ENCODE results near the gene PAX5. TPM values are rescaled to one million over a fixed set of nuclear protein-coding genes. Genes with fewer than 3 reads are reported as not detected.
A peak's percentile ranks its signal among the peaks of the same experiment; 100 is the strongest.

Gene PAX5
- polyA plus RNA-seq, 3 donors, result 0.03 to 0.15 TPM; not detected in 1

GRCh38 chr9:37038943-37039464 lies 4.9 kb upstream of the PAX5 start:
- WGBS (ENCODE audit: insufficient coverage), result 31% methylated on average over 8 of the region's 14 CpGs
- no peak overlapping the region for H2AFZ ChIP-seq (ENCODE audit: insufficient read depth, low read depth, low read length, poor library complexity, severe bottlenecking)
- Mint-ChIP-seq H3K36me3 (peaks cover 11 to 18% of the 10 kb centered on the region in 2 donors), H3K27me3 (ENCODE audit: low read depth in 3 of 3) (peaks cover 86 to 94% (median 94%) of the 10 kb centered on the region in 3 donors), H3K9me3 (peaks cover 4 to 41% (median 27%) of the 10 kb centered on the region in 7 donors), H3K27ac (no peak overlapping the region), H3K4me1 (peaks cover 38% of the 10 kb centered on the region), H3K4me3 (peak overlapping the region in 1 of 2 donors; percentile 97)
- no peak for TF ChIP-seq CTCF (IDR thresholded peaks at IDR 0.05)
- H3K9me3 ChIP-seq (replicated peaks in 1 of 2; ENCODE audit: control insufficient read depth in 1 of 2, insufficient read depth in 1 of 2, low read length in 2 of 2), result peaks cover 10 to 46% of the 10 kb centered on the region in 2 donors
- no peaks in the 10 kb centered on the region for H3K36me3 ChIP-seq (replicated peaks in 1 of 2; ENCODE audit: control insufficient read depth in 1 of 2, insufficient read depth in 2 of 2, low read length in 2 of 2)
- H3K4me2 ChIP-seq (replicated peaks; ENCODE audit: extremely low read depth, low read length, poor library complexity, severe bottlenecking), result no peak overlapping the region
- H3K9ac ChIP-seq (ENCODE audit: insufficient read depth, low read length, poor library complexity, severe bottlenecking), result no peak overlapping the region
- peaks cover 36 to 42% of the 10 kb centered on the region in 2 donors for H3K4me1 ChIP-seq (ENCODE audit: control insufficient read depth in 1 of 2, insufficient read depth in 2 of 2, low read length in 2 of 2)
- DNase-seq, result no peak
- H3K27ac ChIP-seq (ENCODE audit: low read depth in 1 of 2, low read length in 2 of 2), result no peak overlapping the region
- no peaks in the 10 kb centered on the region for H4K20me1 ChIP-seq (ENCODE audit: insufficient read depth, low read length)
- intact Hi-C loops (cut with micrococcal nuclease), result loop anchor here in 1 of 2 donors (5.0 kb wide), 1 partner anchor 38 kb away; no protein-coding TSS in a partner anchor
- no peak overlapping the region for H3K4me3 ChIP-seq (replicated peaks in 1 of 3; ENCODE audit: low read depth in 2 of 3, low read length in 3 of 3)
- no peaks in the 10 kb centered on the region for H3K79me2 ChIP-seq (ENCODE audit: insufficient read depth, low read length)
- H3K27me3 ChIP-seq (ENCODE audit: control insufficient read depth in 2 of 2, insufficient read depth in 2 of 2, low read length in 2 of 2), result peaks cover 65 to 96% of the 10 kb centered on the region in 2 donors

- H4K20me1 ChIP-seq (ENCODE audit: insufficient read depth, low read length), result no peaks in the 10 kb centered on the region
- no peaks in the 10 kb centered on the region for H3K36me3 ChIP-seq (replicated peaks in 1 of 2; ENCODE audit: control insufficient read depth in 1 of 2, insufficient read depth in 2 of 2, low read length in 2 of 2)
- H3K4me2 ChIP-seq (replicated peaks; ENCODE audit: extremely low read depth, low read length, poor library complexity, severe bottlenecking), result peak overlapping the region; percentile 81
- Mint-ChIP-seq H3K27ac (no peak overlapping the region), H3K9me3 (peaks cover 4 to 43% (median 31%) of the 10 kb centered on the region in 7 donors), H3K27me3 (ENCODE audit: low read depth in 3 of 3) (peaks cover 92 to 96% (median 94%) of the 10 kb centered on the region in 3 donors), H3K4me3 (peak overlapping the region in 1 of 2 donors; percentile 97), H3K4me1 (peaks cover 42% of the 10 kb centered on the region), H3K36me3 (peaks cover 11 to 18% of the 10 kb centered on the region in 2 donors)
- H3K4me3 ChIP-seq (replicated peaks in 1 of 3; ENCODE audit: low read depth in 2 of 3, low read length in 3 of 3), result no peak overlapping the region
- H3K79me2 ChIP-seq (ENCODE audit: insufficient read depth, low read length), result no peaks in the 10 kb centered on the region
- no peak overlapping the region for H2AFZ ChIP-seq (ENCODE audit: insufficient read depth, low read depth, low read length, poor library complexity, severe bottlenecking)
- H3K27ac ChIP-seq (ENCODE audit: low read depth in 1 of 2, low read length in 2 of 2), result no peak overlapping the region
- H3K9ac ChIP-seq (ENCODE audit: insufficient read depth, low read length, poor library complexity, severe bottlenecking), result no peak overlapping the region
- intact Hi-C loops (cut with micrococcal nuclease), result loop anchor here in 1 of 2 donors (5.0 kb wide), 1 partner anchor 39 kb away; no protein-coding TSS in a partner anchor
- H3K4me1 ChIP-seq (ENCODE audit: control insufficient read depth in 1 of 2, insufficient read depth in 2 of 2, low read length in 2 of 2), result peaks cover 40 to 47% of the 10 kb centered on the region in 2 donors
- H3K9me3 ChIP-seq (replicated peaks in 1 of 2; ENCODE audit: control insufficient read depth in 1 of 2, insufficient read depth in 1 of 2, low read length in 2 of 2), result peaks cover 10 to 46% of the 10 kb centered on the region in 2 donors
- DNase-seq, result no peak
- H3K27me3 ChIP-seq (ENCODE audit: control insufficient read depth in 2 of 2, insufficient read depth in 2 of 2, low read length in 2 of 2), result peaks cover 70 to 96% of the 10 kb centered on the region in 2 donors
- no peak for TF ChIP-seq CTCF (IDR thresholded peaks at IDR 0.05)
- 8% methylated on average over 4 of the region's 14 CpGs for WGBS (ENCODE audit: insufficient coverage)
These were observed 4.4 kb upstream of the PAX5 start for GRCh38 chr9:37038302-37038942.
